Fibroblast of villous mesenchyme (primary cell): ENCODE results near the gene DIABLO. TPM values are rescaled to one million over a fixed set of nuclear protein-coding genes. Genes with fewer than 3 reads are reported as not detected.

Source experiments
- DNase-seq: peaks from one replicate; pipeline ENCODE4 v3.0.0-alpha.2; 2010; ENCODE audit warnings: low read depth
- H3K4me3 ChIP-seq: 2 replicates; pipeline ENCODE4 v1.5.1; 2011; ENCODE audit warnings: low read depth, mild to moderate bottlenecking, low read length
- total RNA-seq: library from RNA; depleted of rRNA; stranded (reverse); fragments of >200 nt; gene quantifications from 2 replicates; pipeline ENCODE4 v1.2.3, GENCODE V29; 2012
- TF ChIP-seq, protein P1 (sequence below): IDR thresholded peaks from 2 replicates; pipeline ENCODE4 v1.5.1; 2012; ENCODE audit warnings: low read depth, mild to moderate bottlenecking, low read length; ENCODE audit not compliant: insufficient read depth

Gene DIABLO
- total RNA-seq, 1 donor: 74.3 TPM

DNA sequence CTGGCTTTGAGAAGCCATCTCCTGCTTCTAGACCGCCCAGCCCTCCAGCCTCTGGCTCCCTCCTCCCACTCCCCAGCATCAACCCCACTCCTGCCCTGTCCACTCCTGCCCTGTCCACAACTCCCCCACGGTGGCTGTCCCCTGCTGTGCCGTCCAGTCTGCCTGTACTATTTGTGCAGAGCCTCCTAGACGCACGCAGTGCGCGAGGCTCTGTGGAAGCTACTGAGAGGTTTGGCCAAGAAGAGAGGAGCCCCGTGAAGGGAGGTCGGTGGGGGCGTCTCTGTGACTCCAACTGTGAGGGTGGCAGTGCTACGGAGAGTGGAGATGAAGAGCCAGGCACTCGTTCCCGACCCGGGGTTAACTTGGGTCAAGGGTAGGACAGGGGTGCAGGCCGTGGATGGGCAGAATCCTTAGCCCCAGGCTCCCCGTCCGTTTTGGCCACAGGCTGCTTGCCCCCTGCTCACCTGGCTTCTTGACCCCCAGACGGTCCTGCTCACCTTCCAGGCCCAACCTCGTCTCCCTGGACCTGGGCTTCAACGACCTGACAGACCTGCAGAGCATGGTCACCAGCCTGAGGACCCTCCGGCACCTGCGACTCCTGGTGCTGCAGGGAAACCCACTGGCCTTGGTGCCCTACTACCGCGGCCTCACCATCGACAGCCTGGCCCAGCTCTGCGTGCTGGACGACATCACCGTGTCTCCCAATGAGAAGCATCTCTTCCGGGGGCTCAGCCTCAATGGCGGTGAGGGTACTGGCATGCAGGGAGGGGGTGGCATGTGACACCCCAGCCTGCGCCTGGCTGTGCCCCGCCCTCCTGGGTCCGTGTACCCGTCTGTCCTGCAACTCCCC lies 36.0 kb downstream of the DIABLO start:
- TF ChIP-seq, protein P1, sequence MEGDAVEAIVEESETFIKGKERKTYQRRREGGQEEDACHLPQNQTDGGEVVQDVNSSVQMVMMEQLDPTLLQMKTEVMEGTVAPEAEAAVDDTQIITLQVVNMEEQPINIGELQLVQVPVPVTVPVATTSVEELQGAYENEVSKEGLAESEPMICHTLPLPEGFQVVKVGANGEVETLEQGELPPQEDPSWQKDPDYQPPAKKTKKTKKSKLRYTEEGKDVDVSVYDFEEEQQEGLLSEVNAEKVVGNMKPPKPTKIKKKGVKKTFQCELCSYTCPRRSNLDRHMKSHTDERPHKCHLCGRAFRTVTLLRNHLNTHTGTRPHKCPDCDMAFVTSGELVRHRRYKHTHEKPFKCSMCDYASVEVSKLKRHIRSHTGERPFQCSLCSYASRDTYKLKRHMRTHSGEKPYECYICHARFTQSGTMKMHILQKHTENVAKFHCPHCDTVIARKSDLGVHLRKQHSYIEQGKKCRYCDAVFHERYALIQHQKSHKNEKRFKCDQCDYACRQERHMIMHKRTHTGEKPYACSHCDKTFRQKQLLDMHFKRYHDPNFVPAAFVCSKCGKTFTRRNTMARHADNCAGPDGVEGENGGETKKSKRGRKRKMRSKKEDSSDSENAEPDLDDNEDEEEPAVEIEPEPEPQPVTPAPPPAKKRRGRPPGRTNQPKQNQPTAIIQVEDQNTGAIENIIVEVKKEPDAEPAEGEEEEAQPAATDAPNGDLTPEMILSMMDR: no peak
- DNase-seq: no peak
- no peak overlapping the region for H3K4me3 ChIP-seq

GRCh38 chr12:122187466-122187865 lies 38.4 kb downstream of the DIABLO start:
- DNase-seq: no peak
- H3K4me3 ChIP-seq: no peak overlapping the region
- TF ChIP-seq, protein P1: no peak

- TF ChIP-seq, protein P1: no peak
- DNase-seq: no peak
- no peak overlapping the region for H3K4me3 ChIP-seq
These were observed 40.3 kb downstream of the DIABLO start for GRCh38 chr12:122185494-122186082.

DNA sequence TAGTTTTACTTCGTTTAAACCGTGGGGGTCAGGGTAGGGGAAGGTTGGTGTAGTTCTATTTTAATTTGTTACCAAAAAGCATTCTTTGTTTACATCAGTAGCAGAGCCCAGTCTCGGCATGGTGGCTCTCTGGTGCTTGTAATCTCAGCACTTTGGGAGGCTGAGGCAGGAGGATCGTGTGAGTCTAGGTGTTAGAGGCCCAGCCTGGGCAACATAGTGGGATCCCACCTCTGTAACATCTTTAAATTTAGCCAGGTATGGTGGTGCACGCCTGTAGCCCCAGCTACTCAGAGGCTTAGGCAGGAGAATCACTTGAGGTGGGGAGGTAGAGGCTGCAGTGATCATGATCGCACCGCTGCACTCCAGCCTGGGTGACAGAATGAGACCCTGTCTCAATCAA lies 40.8 kb downstream of the DIABLO start:
- no peak overlapping the region for H3K4me3 ChIP-seq
- TF ChIP-seq, protein P1: no peak
- DNase-seq: no peak

DNA sequence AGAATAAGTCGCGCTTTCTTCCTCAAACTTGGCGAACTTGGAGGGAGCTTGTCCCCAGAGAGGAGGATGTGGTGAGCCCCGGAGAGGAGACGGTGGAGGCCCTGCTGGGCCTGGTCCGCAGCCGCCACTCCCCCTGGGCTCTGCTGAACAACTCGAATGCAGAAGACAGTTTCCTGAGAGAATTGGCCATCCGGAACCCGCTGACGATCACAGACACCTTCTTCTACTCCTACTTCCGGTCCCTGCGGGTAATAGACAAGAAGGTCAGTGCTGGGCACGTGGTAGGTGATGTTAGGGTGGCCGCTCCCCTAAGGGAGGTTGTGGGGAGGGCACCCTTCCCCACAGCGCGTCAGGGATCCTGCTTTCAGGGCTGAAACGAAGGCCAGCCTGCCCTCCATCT lies 41.3 kb downstream of the DIABLO start:
- TF ChIP-seq, protein P1: no peak
- no peak for DNase-seq
- no peak overlapping the region for H3K4me3 ChIP-seq

GRCh38 chr12:122183588-122183940 lies 42.3 kb downstream of the DIABLO start:
- H3K4me3 ChIP-seq: peak overlapping the region; percentile 58
- TF ChIP-seq, protein P1: no peak
- no peak for DNase-seq
